Fibroblast of pulmonary artery (primary cell): ENCODE results near the gene COMT.

ENCODE experiments used
- DNase-seq: peaks from one replicate; pipeline ENCODE4 v3.0.0-alpha.2; 2010; ENCODE audit warnings: low read depth
- H3K4me3 ChIP-seq: replicated peaks from 2 replicates; pipeline ENCODE4 v1.5.1; 2011; ENCODE audit warnings: low read depth, mild to moderate bottlenecking, control low read depth, low read length, moderate library complexity
- TF ChIP-seq, protein P1 (sequence below): IDR thresholded peaks from 2 replicates; pipeline ENCODE4 v1.5.1; 2011; ENCODE audit warnings: mild to moderate bottlenecking, control low read depth, low read length, inconsistent platforms; ENCODE audit errors: missing control alignments

Gene COMT

DNA sequence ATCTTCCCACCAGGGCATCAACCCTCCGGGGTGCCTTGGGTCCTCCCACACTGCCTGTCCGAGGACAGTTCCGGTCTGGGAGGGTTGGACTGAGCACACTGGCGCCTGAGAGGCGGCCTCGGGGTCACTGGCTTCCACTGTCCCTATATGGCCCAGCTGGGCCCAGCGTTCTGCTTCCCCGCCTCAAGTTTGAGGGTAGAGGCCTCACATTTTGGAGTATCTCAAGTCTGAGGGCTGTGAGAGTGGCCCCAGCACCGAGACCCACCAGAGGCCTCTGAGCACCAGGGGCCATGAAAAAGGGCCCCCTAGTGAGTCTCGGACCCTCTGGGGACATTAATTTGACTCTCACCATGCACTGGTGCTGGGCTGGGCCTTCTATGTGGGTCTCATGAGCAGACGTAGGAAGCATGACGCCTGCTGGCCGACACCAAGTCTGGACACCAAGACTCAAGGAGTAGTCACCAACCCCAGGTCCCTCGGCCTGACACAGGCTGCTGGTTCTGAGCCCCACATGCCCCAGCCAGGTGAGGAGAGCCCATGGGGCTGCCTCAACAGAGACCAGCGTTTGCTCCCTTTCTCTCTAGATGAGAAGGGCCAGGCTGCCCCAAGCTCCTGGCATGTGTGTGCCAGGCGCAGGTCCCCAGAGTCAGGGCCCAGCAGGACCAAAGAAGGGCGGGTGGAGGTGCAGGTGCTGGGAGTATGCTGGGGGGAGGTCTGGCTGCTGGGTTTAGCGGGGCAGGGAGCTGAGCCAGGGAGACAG is 47.6 kb downstream of the COMT start:
- DNase-seq, result no peak
- TF ChIP-seq, protein P1, sequence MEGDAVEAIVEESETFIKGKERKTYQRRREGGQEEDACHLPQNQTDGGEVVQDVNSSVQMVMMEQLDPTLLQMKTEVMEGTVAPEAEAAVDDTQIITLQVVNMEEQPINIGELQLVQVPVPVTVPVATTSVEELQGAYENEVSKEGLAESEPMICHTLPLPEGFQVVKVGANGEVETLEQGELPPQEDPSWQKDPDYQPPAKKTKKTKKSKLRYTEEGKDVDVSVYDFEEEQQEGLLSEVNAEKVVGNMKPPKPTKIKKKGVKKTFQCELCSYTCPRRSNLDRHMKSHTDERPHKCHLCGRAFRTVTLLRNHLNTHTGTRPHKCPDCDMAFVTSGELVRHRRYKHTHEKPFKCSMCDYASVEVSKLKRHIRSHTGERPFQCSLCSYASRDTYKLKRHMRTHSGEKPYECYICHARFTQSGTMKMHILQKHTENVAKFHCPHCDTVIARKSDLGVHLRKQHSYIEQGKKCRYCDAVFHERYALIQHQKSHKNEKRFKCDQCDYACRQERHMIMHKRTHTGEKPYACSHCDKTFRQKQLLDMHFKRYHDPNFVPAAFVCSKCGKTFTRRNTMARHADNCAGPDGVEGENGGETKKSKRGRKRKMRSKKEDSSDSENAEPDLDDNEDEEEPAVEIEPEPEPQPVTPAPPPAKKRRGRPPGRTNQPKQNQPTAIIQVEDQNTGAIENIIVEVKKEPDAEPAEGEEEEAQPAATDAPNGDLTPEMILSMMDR, result no peak

DNA sequence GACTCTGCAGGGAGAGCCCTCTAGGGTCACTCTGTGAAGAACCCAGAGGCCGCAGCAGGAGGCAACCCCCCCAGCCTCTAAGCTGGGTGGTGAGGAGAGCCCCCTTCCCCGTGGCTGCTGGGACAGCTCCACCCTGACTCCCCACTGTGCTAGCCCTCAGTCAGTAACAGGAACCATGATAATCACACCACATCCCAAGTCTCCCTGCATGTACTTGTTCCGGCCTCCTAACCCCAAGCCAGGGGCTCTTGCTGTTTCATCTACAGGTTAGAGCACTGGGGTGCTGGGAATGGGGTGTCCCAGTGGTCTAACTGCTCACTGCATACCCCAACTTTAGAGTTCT is 48.1 kb downstream of the COMT start:
- DNase-seq, result no peak
- TF ChIP-seq, protein P1, result no peak
- no peak overlapping the region for H3K4me3 ChIP-seq

More for the DNA sequence above, 47.6 kb downstream of the COMT start:
- no peak overlapping the region for H3K4me3 ChIP-seq

DNA sequence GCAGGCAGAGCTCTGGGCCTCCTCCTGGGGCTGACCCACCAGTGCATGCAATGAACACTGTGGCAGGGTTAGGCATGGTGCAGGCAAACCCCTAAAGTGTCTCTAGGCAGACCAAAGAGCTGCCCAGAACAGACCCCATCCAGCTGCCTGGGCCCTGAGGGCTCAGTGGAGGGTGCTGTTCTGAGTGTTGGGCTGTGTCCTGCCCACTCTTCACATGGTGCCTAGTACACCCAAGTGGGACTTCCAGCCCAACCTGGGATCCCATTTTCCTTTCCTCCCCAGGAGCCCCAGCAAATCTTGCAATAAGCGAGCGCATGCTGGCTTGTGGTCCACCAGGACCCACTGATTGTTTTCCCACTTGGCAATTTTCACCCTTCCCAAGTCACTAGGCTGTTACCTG is 48.6 kb downstream of the COMT start:
- H3K4me3 ChIP-seq, result no peak overlapping the region
- DNase-seq, result no peak
- TF ChIP-seq, protein P1, result no peak

DNA sequence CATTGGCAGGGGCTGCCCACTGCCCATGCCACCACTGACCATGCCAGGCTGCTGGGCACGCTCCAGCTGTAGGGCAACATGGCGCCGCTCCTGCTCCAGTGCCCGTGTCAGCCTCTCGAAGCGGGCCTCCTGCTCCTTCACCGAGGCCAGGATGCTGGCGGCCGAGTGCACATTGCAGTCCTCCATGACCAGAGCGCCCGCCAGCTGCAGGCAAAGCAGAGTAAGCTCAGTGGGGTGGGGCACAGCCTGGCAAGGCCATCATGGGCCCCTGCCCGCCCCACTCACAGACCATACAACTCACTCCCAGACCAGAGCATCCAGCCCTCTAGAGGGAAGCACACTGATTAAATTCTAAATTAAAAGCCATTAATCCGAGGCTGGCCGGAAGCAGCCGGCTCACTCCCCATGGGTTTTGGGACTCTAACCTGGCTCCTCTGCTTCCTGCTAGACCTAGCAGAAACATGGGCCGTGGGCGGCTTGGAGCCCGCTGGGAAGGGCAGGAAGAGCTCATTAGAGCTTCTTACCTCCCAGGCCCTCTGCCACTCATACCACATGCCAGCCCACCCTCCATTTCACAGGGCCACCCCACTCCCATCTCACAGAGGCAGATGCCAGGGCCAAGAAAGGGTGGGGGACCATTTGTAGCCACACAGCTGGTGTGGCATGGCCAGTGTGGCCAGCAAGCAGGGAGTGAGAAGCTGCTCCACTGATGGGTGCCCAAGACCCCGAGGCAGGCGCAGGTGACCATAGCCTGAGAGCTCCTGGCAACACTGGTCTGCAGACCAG is 49.2 kb downstream of the COMT start:
- DNase-seq, result no peak
- no peak overlapping the region for H3K4me3 ChIP-seq
- TF ChIP-seq, protein P1, result no peak

DNA sequence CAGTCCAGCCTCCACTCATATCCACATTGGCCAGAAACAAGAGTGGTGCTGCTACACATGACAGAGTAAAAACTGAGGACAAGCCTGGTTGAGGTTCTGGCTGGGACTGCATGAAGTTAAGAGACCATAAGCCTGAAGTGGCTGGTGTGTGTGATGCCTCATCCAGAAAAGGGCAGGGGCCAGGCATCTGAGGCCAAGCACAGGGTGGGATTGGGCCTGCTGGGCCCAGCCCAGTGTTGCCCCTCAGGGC is 49.7 kb downstream of the COMT start:
- H3K4me3 ChIP-seq, result no peak overlapping the region
- TF ChIP-seq, protein P1, result no peak
- no peak for DNase-seq

DNA sequence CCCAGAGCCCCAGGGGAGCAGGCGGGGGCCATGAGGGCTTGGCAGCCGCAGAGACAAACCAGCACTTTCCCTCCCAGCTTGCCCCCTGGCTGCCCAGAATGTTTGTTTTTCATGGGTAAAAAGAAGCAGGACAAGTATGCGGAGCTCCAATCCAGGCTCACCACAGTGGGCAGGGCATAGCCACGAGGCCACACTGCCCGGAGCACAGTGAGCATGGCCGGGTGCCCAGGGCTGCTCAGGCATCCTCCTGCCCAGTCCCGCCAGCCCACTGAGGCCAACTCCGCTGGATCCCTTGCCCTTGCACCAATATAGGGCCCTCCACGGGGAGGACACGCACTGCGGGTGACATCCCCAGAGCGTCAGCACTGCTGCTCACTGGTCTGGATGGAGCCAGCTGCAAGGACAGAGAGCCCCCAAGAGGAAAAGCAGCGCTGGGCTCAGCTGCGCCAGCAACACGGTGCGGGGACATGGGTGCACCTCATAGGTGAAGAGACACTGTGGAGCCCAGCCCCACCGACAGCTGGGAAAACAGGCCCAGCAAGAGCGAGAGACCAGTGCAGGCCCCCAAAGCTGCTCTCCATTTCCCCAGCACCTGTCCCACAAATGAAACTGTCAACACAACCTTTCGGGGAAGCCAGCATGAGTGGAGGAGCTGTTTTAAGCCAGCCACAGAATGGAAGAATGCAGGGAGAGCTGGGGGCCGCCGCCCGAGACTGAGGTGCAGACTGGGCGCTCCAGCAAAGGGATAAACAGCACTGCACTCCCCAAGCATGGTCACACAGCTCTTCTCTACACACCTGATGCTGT is 50.3 kb downstream of the COMT start:
- TF ChIP-seq, protein P1, result no peak
- no peak overlapping the region for H3K4me3 ChIP-seq
- no peak for DNase-seq
